Testis (tissue), 2 donors: ENCODE measurements around the gene OPCML.

Experiments
- POLR2A ChIP-seq: fragments of 450-650 bp; IDR thresholded peaks from one replicate; pipeline ENCODE4 v1.6.1; 2017; ENCODE audit warnings: antibody characterized with exemption, mild to moderate bottlenecking, moderate library complexity
- TF ChIP-seq, protein P1 (sequence below), 3 experiments: fragments of 450-650 bp in 2 of 3; fragments of 200-600 bp in 1 of 3; sonication (generic) in 1 of 3; IDR thresholded peaks; one replicate each; pipeline ENCODE4 v1.5.1; 2016 to 2019; ENCODE audit warnings: antibody characterized with exemption in 3 of 3, mild to moderate bottlenecking in 2 of 3, moderate library complexity in 1 of 3

- TF ChIP-seq, protein P1, sequence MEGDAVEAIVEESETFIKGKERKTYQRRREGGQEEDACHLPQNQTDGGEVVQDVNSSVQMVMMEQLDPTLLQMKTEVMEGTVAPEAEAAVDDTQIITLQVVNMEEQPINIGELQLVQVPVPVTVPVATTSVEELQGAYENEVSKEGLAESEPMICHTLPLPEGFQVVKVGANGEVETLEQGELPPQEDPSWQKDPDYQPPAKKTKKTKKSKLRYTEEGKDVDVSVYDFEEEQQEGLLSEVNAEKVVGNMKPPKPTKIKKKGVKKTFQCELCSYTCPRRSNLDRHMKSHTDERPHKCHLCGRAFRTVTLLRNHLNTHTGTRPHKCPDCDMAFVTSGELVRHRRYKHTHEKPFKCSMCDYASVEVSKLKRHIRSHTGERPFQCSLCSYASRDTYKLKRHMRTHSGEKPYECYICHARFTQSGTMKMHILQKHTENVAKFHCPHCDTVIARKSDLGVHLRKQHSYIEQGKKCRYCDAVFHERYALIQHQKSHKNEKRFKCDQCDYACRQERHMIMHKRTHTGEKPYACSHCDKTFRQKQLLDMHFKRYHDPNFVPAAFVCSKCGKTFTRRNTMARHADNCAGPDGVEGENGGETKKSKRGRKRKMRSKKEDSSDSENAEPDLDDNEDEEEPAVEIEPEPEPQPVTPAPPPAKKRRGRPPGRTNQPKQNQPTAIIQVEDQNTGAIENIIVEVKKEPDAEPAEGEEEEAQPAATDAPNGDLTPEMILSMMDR (IDR thresholded peaks at IDR 0.05): no peak
- TF ChIP-seq POLR2A: no peak
These were observed 1060.8 kb downstream of the OPCML start for GRCh38 chr11:132471466-132471865.
